Jurkat, Clone E6-1 (cell line): ENCODE results near the gene TMOD3. TPM values are rescaled to one million over a fixed set of nuclear protein-coding genes. Genes with fewer than 3 reads are reported as not detected.
"Not testable (repeated sequence)": the region's sequence is repeated elsewhere in the genome, so short reads cannot be mapped to it uniquely, and the experiment has no call there.

Experiments used
- DNase-seq: peaks from one replicate; pipeline ENCODE4 v3.0.0-alpha.2; 2011; ENCODE audit warnings: low read depth, low spot score
- H3K4me3 ChIP-seq: 2 replicates; pipeline ENCODE4 v1.5.1; 2011; ENCODE audit warnings: mild to moderate bottlenecking, low read length, control low read depth, moderate library complexity
- polyA plus RNA-seq: library from polyadenylated mRNA; unstranded; fragments of >200 nt; gene quantifications from one replicate; pipeline ENCODE4 v1.2.1, GENCODE V29; 2012; ENCODE audit warnings: missing spikeins; ENCODE audit not compliant: insufficient read length, insufficient read depth

The TMOD3 gene
- 21.0 TPM for polyA plus RNA-seq

- peak within 1 kb of the TSS; percentile 69 for H3K4me3 ChIP-seq
- DNase-seq = peak; percentile 80
These were observed at the start of gene TMOD3 for GRCh38 chr15:51829376-51830275. Gene TMOD3 (plus strand): TSS chr15:51829653. CDS start chr15:51862885, 33,232 bp downstream.

- DNase-seq = no peak
- no peak overlapping the region for H3K4me3 ChIP-seq
These were observed 48.8 kb upstream of the TMOD3 start for GRCh38 chr15:51780636-51781035.

GRCh38 chr15:51781506-51781905 lies 47.9 kb upstream of the TMOD3 start:
- H3K4me3 ChIP-seq = no peak overlapping the region
- DNase-seq = no peak

- no peak for DNase-seq
- no peak overlapping the region for H3K4me3 ChIP-seq
These were observed 47.0 kb upstream of the TMOD3 start for GRCh38 chr15:51782357-51782896.

GRCh38 chr15:51783967-51784366 lies 45.5 kb upstream of the TMOD3 start:
- no peak for DNase-seq
- no peak overlapping the region for H3K4me3 ChIP-seq

GRCh38 chr15:51787130-51787529 lies 42.3 kb upstream of the TMOD3 start:
- H3K4me3 ChIP-seq, DNase-seq: not testable (repeated sequence)

GRCh38 chr15:51792474-51792873 lies 37.0 kb upstream of the TMOD3 start:
- DNase-seq, H3K4me3 ChIP-seq: not testable (repeated sequence)

GRCh38 chr15:51793521-51794305 lies 35.7 kb upstream of the TMOD3 start:
- no peak for DNase-seq
- H3K4me3 ChIP-seq = no peak overlapping the region

GRCh38 chr15:51796847-51797401 lies 32.5 kb upstream of the TMOD3 start:
- DNase-seq = no peak
- H3K4me3 ChIP-seq = no peak overlapping the region

- H3K4me3 ChIP-seq = no peak overlapping the region
- DNase-seq = no peak
These were observed 31.2 kb upstream of the TMOD3 start for GRCh38 chr15:51798281-51798680.

- H3K4me3 ChIP-seq = no peak overlapping the region
- DNase-seq = no peak
These were observed 29.9 kb upstream of the TMOD3 start for GRCh38 chr15:51799282-51800252.

- H3K4me3 ChIP-seq = no peak overlapping the region
- no peak for DNase-seq
These were observed 28.0 kb upstream of the TMOD3 start for GRCh38 chr15:51801391-51801835.

GRCh38 chr15:51802593-51802992 lies 26.9 kb upstream of the TMOD3 start:
- no peak for DNase-seq
- H3K4me3 ChIP-seq = no peak overlapping the region

- no peak overlapping the region for H3K4me3 ChIP-seq
- no peak for DNase-seq
These were observed 25.5 kb upstream of the TMOD3 start for GRCh38 chr15:51803965-51804364.

GRCh38 chr15:51806123-51806522 lies 23.3 kb upstream of the TMOD3 start:
- DNase-seq = no peak
- H3K4me3 ChIP-seq = no peak overlapping the region

- H3K4me3 ChIP-seq = no peak overlapping the region
- no peak for DNase-seq
These were observed 20.0 kb upstream of the TMOD3 start for GRCh38 chr15:51809457-51809856.

- DNase-seq = no peak
- H3K4me3 ChIP-seq = no peak overlapping the region
These were observed 16.9 kb upstream of the TMOD3 start for GRCh38 chr15:51812598-51812997.

GRCh38 chr15:51814606-51815005 lies 14.8 kb upstream of the TMOD3 start:
- no peak for DNase-seq
- no peak overlapping the region for H3K4me3 ChIP-seq
